ENCODE data around the gene SCG3. TPM values are rescaled to one million over a fixed set of nuclear protein-coding genes. Genes with fewer than 3 reads are reported as not detected.
A peak's percentile ranks its signal among the peaks of the same experiment; 100 is the strongest.

SCG3 gene
- total RNA-seq, 1 donor from 2014 or later, result not detected

GRCh38 chr15:51727141-51727897 lies 46.0 kb downstream of the SCG3 start:
- no peak for DNase-seq (ENCODE audit: low spot score)
- TF ChIP-seq CTCF (IDR thresholded peaks at IDR 0.05), result no peak
- Mint-ChIP-seq H3K27ac (ENCODE audit: unreplicated experiment) (no peak overlapping the region), H3K9me3 (ENCODE audit: low read depth) (no peaks in the 10 kb centered on the region), H3K4me1 (ENCODE audit: low read depth) (peaks cover 18% of the 10 kb centered on the region), H3K27me3 (ENCODE audit: low read depth) (no peaks in the 10 kb centered on the region), H3K4me3 (ENCODE audit: unreplicated experiment) (no peak overlapping the region), H3K36me3 (ENCODE audit: low read depth) (no peaks in the 10 kb centered on the region)

GRCh38 chr15:51731549-51732267 lies 50.4 kb downstream of the SCG3 start:
- peak overlapping the region; percentile 38 for H3K4me3 Mint-ChIP-seq (ENCODE audit: unreplicated experiment)
- H3K27ac Mint-ChIP-seq (ENCODE audit: unreplicated experiment), result peak overlapping the region; percentile 76
- peaks cover 1% of the 10 kb centered on the region for H3K36me3 Mint-ChIP-seq (ENCODE audit: low read depth)
- H3K27me3 Mint-ChIP-seq (ENCODE audit: low read depth), result no peaks in the 10 kb centered on the region
- no peaks in the 10 kb centered on the region for H3K9me3 Mint-ChIP-seq (ENCODE audit: low read depth)
- TF ChIP-seq CTCF (IDR thresholded peaks at IDR 0.05), result no peak
- H3K4me1 Mint-ChIP-seq (ENCODE audit: low read depth), result peaks cover 18% of the 10 kb centered on the region
- no peak for DNase-seq (ENCODE audit: low spot score)

- TF ChIP-seq CTCF (IDR thresholded peaks at IDR 0.05), result no peak
- Mint-ChIP-seq H3K36me3 (ENCODE audit: low read depth) (peaks cover 1% of the 10 kb centered on the region), H3K27ac (ENCODE audit: unreplicated experiment) (no peak overlapping the region), H3K9me3 (ENCODE audit: low read depth) (no peaks in the 10 kb centered on the region), H3K4me3 (ENCODE audit: unreplicated experiment) (no peak overlapping the region), H3K4me1 (ENCODE audit: low read depth) (peaks cover 19% of the 10 kb centered on the region), H3K27me3 (ENCODE audit: low read depth) (no peaks in the 10 kb centered on the region)
- DNase-seq (ENCODE audit: low spot score), result no peak
Measured at GRCh38 chr15:51732646-51733045, 51.3 kb downstream of the SCG3 start.

- H3K36me3 Mint-ChIP-seq (ENCODE audit: low read depth), result peaks cover 1% of the 10 kb centered on the region
- peak; percentile 19 for TF ChIP-seq CTCF (IDR thresholded peaks at IDR 0.05)
- no peak for DNase-seq (ENCODE audit: low spot score)
- no peaks in the 10 kb centered on the region for H3K27me3 Mint-ChIP-seq (ENCODE audit: low read depth)
- H3K4me3 Mint-ChIP-seq (ENCODE audit: unreplicated experiment), result no peak overlapping the region
- no peak overlapping the region for H3K27ac Mint-ChIP-seq (ENCODE audit: unreplicated experiment)
- peaks cover 26% of the 10 kb centered on the region for H3K4me1 Mint-ChIP-seq (ENCODE audit: low read depth)
- no peaks in the 10 kb centered on the region for H3K9me3 Mint-ChIP-seq (ENCODE audit: low read depth)
Measured at GRCh38 chr15:51735228-51736010, 54.1 kb downstream of the SCG3 start.

- Mint-ChIP-seq H3K27ac (ENCODE audit: unreplicated experiment) (no peak overlapping the region), H3K4me1 (ENCODE audit: low read depth) (peaks cover 26% of the 10 kb centered on the region), H3K4me3 (ENCODE audit: unreplicated experiment) (peak overlapping the region; percentile 66), H3K27me3 (ENCODE audit: low read depth) (peaks cover 1% of the 10 kb centered on the region), H3K9me3 (ENCODE audit: low read depth) (no peaks in the 10 kb centered on the region), H3K36me3 (ENCODE audit: low read depth) (peaks cover 1% of the 10 kb centered on the region)
- no peak for DNase-seq (ENCODE audit: low spot score)
- no peak for TF ChIP-seq CTCF (IDR thresholded peaks at IDR 0.05)
Measured at GRCh38 chr15:51736069-51736468, 54.8 kb downstream of the SCG3 start.
